Dedifferentiated amniotic fluid mesenchymal stem cell (primary cell): ENCODE data around the gene MCHR1.

Experiments used
- DNase-seq: peaks from one replicate; pipeline ENCODE4 v3.0.0-alpha.2; 2016; ENCODE audit errors: extremely low spot score

MCHR1 gene

GRCh38 chr22:40727070-40727963 lies 48.0 kb downstream of the MCHR1 start:
- DNase-seq = no peak

- DNase-seq = no peak
Measured at GRCh38 chr22:40727964-40728615, 48.8 kb downstream of the MCHR1 start.

GRCh38 chr22:40728731-40729189 lies 49.5 kb downstream of the MCHR1 start:
- DNase-seq = no peak

- DNase-seq = no peak
Measured at GRCh38 chr22:40729284-40729683, 50.0 kb downstream of the MCHR1 start.
